Measurements from ENCODE around the gene USP25.
A peak's percentile ranks its signal among the peaks of the same experiment; 100 is the strongest.

USP25 gene, protein sequence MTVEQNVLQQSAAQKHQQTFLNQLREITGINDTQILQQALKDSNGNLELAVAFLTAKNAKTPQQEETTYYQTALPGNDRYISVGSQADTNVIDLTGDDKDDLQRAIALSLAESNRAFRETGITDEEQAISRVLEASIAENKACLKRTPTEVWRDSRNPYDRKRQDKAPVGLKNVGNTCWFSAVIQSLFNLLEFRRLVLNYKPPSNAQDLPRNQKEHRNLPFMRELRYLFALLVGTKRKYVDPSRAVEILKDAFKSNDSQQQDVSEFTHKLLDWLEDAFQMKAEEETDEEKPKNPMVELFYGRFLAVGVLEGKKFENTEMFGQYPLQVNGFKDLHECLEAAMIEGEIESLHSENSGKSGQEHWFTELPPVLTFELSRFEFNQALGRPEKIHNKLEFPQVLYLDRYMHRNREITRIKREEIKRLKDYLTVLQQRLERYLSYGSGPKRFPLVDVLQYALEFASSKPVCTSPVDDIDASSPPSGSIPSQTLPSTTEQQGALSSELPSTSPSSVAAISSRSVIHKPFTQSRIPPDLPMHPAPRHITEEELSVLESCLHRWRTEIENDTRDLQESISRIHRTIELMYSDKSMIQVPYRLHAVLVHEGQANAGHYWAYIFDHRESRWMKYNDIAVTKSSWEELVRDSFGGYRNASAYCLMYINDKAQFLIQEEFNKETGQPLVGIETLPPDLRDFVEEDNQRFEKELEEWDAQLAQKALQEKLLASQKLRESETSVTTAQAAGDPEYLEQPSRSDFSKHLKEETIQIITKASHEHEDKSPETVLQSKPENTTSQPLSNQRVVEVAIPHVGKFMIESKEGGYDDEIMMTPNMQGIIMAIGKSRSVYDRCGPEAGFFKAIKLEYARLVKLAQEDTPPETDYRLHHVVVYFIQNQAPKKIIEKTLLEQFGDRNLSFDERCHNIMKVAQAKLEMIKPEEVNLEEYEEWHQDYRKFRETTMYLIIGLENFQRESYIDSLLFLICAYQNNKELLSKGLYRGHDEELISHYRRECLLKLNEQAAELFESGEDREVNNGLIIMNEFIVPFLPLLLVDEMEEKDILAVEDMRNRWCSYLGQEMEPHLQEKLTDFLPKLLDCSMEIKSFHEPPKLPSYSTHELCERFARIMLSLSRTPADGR

DNA sequence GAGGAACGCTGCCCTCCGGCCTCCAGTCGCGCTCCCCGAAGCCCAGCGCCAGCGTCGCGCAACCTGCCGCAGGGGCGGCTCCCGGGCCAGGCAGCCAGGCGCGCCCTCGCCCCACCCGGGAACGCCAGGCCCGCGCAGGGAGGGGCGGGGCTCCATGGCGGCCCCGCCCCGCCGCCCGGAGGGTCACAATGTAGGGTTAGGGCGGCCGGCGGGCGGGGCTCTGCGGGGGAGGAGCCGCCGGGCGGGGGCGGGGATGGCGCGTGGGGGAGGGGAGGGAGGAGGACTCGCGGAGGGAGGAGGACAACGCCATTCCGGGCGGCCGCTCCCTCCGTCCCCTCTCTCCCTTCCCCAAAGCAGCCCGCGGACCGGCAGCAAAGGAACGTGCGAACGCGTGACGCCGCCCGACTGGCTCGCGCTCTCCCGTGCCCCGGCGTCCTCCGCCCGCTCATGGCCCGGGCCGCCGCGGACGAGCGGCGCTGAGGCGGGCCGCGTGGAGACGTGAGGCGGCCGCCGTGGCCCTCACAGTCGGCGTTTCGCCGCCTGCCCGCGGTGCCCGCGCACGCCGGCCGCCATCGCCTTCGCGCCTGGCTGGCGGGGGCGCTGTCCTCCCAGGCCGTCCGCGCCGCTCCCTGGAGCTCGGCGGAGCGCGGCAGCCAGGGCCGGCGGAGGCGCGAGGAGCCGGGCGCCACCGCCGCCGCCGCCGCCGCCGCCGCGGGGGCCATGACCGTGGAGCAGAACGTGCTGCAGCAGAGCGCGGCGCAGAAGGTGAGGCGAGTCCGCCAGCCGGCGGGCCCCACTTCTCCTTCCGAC is at the start of gene USP25:
TSS of gene USP25 (plus strand) at position 309 of the 810 bp plus-strand sequence. CDS start at position 721, 412 bp downstream.
- DNase-seq, result peak; percentile 85

DNA sequence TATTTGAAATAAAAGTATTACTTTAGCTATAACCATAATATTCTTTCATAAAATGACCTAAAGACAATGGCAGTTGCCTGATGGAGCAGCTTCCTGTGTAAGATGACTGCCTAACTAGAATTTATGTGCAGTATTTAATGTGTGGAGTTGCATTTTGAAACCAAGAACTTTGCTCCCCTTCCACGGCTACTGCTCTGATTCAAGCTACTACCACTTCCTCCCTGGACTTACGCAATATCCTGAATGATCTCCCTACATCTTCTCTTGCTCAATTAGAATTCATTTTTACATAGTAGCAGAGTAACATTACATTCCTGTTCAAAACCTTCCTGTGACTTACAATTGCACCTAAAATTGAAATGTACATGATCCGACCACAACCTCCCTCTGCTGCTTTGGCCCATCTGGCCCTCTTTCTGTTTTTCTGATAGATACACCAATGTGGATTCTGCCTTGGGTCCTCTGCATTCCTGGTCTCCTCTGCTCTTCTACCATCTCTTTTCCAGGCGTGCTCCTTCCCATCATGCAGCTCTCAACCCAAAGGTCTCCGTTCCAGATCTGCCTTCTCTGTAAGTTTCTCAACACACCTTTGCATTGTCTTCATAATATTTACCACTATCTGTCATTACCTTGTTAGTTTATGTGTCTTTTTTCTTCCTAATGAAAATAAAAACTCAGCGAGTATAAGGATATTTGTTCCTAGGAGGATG is 47.4 kb upstream of the USP25 start:
- peak; percentile 70 for DNase-seq

DNA sequence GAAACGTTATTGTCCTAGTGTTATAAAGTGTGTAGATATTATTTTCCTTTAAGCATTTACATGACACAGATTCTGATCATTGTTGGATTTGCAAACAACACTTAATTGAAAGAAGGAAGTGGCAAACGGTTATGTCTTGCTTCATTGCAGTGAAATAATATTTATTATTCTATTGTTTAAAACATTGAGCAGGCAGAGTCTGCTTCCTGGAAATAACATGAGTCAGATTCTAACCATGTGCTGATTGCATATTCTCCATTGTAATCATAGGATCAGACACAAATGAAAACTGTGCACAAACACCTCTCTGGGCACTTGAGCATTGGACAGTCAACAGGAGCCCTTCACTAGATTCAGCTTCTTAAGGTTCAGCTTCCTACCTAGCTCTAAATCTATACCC is 46.8 kb upstream of the USP25 start:
- DNase-seq, result peak; percentile 61

DNA sequence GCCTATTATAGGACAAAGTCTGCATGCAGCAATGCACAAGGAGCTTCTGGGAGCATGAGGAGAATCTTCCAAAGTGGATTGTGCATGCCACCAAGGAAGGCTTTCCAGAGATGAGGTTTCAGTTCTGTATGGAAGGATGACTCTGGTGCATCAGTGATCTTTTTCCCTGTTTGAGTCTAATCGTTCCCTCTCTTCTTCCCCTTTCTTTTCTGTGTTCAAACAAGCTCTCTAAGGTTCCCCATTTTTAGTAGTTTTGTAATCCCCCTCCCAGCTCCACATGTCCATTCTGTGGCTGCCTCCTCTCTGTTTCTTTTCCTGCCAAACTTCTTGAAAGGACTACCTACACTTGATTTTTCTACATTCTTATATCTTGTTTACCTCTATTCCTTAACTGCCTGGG is 43.3 kb upstream of the USP25 start:
- DNase-seq, result no peak

DNA sequence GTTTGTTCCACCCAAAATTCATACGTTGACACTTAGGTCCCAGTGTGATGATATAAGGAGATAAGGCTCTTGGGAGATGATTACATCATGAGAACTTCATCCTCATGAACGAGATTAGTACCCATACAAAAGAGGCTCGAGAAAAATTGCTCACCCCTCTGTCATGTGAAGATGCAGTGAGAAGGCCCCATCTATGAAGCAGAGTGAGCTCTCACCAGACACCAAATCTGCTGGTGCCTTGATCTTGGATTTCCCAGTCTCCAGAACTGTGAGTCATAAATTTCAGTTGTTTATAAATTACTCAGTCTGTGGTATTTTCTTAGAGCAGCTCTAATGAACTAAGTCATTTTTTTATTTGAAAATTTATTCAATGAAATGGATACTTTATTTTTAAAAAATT is 42.6 kb upstream of the USP25 start:
- DNase-seq, result peak; percentile 81

DNA sequence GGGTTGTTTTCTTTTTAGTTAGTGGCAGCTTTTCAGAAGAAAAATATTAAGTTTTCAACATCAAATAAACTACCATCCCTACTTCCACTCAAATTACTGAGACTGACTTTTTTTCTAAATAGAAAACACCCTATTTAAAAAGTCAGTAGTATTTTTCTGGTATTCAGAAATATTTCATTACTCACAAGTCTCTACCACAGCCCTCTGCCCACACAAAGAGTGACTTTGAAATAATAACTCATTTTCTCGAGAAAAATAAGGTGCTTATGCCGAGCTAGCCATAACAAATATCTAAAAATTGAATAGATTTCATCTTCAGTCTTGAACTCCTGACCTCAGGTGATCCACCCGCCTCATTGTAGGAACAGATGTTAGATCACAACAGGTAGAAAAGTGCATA is 41.8 kb upstream of the USP25 start:
- peak; percentile 15 for DNase-seq

DNA sequence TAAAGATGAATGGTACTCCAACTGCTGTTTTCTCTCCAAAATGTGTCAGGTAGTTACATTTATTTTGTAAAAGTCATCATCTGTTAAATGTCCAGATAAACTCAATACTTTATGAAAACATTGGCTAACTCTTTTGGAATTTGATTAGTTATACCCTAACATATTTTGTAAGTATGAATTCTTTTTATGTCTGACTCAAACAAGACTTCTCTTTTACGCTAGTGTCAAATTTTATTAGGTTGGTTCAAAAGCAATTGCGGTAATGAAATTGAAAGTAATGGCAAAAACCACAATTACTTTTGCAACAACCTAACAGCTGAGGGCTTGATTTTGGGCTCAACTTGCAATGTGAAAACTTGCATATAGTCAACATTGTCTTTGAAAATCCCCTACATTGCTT is 41.0 kb upstream of the USP25 start:
- DNase-seq, result peak; percentile 78

DNA sequence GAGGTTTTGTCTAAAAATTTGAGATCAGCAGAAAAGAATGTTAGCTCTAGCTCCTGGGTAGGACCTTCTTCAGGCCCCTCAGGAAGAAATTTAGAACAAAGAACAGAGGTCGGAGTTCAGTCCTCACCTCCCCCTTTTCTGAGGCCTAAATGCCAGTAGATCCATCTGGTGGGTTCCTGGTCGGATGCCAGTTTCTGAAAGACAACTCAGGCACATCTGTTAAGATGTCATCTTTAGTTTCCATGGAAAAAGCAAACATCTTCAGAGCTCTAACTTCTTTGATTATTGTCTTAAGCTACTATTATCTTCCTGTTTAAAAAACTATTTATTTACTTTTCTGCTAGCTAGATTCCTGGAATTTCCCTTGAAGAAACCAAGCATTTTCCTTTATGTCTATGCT is 37.1 kb upstream of the USP25 start:
- no peak for DNase-seq

DNA sequence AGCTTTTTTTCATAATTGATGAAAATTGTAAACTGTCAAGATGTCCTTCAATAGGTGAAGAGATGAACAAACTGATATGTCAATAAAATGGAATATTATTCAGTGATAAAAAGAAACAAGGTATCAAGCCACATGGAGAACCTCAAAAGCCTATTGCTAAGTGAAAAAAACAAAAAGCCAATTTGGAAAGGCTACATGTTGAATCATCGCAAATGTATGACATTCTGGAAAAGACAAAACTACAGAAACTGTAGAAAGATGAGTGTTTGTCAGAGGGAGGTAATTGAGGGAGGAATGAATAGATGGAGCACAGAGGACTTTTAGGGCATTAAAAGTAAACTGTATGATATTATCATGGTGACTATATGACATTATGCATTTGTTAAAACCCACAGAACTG is 34.5 kb upstream of the USP25 start:
- no peak for DNase-seq

DNA sequence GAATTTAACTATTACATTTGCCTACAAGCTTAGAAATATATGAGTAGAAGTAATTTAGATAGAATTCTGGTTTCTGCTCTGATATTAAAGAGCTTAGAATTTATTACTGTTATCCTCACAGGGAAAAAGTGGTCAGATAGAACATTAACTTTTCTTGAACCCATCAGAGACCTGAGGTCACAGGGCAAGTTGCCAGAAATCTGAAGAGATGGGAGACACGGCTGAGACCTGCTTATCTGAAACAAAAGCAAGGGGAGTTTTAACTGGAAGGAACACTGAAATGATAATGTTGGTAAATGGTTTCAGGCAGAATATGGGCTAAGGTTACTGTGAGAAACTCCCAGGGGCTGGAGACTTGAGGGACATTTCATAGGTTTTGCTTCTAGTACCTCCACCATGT is 28.0 kb upstream of the USP25 start:
- no peak for DNase-seq

DNA sequence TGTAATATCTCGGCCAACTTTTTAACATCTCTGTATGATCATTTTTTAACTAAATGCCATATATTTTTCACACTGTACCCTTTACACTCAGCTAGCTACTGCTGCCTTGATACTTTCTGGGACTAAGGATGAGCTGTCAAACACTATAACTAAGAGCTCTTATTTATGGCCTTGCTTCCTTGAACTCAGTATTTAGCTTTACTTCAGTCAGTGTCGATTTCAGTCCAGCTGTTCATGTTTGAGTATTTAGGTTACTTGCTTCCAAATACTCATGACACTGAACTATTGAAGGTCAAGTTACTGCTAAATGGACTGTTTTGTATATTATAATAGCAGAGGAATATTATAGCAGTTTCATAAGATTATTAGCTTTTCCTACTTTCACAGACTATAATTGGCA is 25.9 kb upstream of the USP25 start:
- no peak for DNase-seq

DNA sequence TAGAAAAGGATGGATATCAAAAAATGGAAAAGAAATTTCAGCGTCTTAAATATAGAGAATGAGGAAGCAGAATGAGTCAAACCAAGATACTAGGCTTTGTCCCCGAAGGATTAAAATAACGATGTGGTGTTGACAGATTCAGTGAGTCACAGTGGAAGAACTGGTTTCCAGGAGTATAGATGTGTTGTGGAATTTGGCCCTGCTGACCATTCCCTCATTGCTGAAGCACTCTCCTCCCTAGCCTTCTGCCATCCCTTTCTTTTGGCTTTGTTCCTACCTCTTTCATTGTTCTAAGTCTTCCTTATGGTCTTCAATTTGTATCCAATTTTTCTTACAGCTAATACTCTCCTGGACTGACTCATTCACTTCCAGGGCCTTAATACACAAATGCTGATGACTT is 23.1 kb upstream of the USP25 start:
- DNase-seq, result peak; percentile 95

DNA sequence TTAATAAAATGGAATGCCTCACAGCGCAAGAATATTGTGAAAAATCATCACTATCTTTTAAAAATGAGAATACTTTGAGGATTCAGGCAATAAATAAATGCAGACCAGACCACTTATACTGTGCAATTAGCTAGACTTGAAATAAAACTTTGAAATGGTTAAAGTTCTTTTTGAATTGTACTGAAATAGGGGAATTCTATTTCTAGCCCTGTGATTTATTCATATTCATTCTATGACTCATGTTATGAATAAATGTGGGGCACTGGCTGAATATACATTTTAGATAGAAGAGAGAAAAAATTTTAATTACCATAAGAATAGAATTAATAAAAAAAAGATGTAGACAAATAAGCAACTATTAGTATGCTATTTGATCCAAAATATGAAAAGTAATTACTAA is 16.4 kb upstream of the USP25 start:
- DNase-seq, result no peak

DNA sequence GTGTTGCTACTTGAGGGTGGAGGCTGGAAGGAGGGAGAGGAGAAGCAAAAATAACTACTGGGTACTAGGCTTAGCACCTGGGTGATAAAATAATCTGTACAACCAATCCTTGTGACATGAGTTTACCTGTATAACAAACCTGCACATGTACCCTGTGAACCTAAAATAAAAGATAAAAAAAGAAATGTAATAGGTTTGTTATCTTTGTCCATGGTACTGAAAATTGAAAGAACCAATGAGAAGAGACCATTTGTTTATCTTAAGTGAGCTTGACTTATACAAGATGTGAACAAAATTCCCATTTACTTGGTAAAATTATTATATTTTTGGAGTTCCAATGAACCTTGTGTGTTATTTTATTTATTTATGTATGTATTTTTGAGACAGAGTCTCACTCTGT is 11.1 kb upstream of the USP25 start:
- no peak for DNase-seq

DNA sequence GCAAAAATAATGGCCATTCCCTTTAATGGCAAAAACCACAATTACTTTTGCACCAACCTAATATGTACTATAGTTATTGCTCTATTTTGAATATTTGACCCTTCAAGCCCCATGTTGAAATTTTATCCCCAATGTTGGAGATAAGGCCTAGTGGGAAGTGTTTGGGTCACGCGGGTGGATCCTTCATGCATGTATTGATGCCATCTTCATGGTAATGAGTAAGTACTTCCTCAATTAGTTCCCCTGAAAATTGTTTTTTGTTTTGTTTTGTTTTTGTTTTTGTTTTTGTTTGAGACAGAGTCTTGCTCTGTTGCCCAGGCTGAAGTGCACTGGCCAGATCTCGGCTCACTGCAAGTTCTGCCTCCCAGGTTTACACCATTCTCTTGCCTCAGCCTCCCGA is 9.8 kb upstream of the USP25 start:
- no peak for DNase-seq

DNA sequence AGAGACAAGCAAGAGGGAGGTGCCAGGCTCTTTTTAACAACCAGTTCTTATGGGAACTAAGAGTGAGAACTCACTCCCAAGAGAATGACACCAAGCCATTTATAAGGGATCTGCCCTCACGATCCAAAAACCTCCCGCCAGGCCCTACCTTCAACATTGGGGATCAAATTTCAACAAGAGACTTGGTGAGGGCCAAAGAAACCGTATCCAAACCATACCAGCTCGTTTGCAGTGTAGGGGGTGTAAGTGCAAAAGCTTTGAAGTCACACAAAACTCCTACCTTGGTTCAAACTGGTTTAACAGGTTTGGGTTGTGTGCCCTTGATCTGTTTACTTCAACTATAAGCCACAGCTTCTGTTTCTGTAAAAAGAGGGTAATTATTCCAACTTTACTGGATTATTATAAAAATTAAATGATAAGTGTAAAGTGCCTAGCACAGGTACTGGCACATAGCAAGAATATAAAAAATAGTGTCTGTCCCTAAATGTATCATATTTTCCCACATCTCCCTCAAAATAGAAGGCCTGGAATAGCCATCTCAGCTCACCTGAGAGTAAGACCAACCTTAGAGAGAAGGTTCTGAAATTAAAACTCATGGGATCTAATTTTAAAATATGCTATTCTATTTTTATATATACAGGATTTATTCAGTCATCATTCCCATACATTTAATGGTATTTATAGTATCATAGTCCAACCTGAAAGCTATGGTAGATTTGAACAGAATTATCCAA is 7.0 kb upstream of the USP25 start:
- no peak for DNase-seq

DNA sequence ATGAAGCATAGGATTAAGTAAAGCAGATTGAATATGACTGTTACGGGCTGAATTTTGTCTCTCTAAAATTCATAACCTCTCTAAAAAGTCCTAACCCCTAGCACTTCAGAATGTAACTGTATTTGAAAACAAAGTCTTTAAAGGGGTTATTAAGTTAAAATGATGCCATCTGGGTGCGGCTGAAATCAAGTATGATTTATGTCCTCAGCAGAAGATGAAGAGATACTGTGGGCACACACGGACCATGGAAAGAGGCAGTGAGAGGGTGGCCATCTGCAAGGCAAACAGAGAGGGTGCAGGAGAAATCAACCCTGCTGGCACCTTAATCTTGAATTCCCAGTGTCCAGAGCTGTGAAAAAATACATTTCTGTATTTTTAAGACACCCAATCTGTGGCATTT is 3.8 kb upstream of the USP25 start:
- no peak for DNase-seq

DNA sequence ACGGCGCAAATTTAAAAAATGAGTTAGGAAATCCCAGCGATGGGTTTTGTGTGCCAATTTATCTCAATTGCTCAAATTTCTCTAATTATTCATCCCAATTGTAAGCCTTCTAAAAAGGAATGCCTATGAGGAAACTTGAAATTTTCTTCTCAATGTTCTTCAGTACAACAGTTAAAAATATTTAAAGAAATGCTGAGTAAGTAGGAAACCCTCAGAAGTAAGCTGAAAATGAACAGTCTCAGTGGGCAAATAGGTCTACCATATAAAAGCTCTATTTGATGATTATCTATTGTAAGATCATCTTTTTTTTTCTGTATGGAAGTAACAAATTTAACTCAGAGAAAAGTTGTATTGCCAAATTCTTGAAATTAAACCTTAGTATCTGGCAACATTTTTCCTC is 1.7 kb upstream of the USP25 start:
- no peak for DNase-seq

DNA sequence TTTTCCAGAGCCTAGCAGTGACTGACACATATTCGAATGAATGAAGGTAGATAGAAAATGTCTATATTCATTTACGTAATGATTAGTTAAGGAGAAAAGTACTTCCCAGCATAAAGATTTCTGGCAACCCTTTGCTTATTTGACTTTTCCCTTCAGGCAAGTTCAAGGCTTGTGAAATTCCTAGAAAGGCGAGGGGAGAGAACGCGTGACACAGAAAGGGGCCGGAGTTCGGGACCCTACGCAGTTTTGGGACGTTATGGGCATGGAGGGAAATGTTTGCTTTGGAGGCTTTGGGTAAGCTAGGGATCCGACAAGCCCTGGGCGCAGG is 472 bp upstream of the USP25 start:
- no peak for DNase-seq

DNA sequence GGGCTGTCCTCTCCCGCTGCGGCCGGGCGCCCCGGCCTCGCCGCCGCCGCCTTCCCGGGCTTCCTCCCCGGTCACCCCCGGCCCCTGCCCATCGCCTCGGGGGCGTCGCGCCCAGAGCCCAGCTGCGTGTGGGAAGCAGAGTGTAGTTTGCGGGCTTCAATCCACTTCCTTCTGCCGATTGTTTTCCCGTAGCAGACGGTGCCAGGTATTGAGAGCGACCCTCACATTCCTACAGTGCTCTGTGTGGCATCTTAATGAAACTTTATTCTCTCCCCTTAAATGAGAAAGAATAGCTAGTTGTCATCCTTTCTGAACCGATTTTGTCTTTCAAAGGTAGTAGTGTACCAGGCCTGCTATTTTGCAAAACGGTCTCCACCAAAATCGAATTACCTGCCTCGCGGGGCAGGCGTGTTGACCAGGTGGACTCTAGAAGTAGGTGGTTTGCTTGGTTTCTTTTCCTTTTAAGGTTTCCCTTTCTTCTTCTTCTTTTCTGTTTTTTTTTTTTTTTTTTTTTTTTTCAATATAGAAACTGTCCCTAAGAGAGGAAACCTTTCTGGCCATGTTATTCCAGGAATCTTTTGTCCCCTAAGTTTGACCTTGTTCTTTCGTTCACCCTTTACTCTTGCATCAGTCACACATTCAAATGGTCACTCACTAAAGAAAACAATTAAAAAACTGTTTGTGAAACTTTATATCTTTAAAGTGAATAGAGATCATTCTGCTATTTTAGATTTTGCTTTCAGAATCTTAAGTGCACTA is 881 bp downstream of the USP25 start:
- no peak for DNase-seq

DNA sequence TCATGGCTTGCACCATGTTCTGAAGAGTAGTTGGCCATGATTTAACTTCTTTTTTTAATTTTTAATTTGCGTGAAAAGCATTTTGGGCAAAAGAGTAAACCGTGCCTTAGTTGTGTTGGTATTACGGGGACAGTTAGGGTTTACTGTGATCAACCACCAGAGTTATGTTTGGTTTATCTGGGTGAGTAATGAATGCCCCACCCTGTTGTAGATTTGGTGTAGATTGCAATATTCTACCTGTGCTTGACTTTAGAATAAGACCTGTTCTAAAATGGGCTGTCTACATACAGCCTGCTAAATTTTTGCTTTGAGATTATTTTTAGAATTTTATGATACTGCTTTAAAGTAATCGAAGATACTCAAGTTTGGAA is 1.4 kb downstream of the USP25 start:
- peak; percentile 25 for DNase-seq
